Lower leg skin (tissue), 4 donors: ENCODE data around the gene ERCC2. TPM values are rescaled to one million over a fixed set of nuclear protein-coding genes. Genes with fewer than 3 reads are reported as not detected.

Experiments
- DNase-seq, 2 donors: peaks; one replicate each; pipeline ENCODE4 v3.0.0-alpha.2; 2019; ENCODE audit warnings: low spot score in 2 of 2
- H3K4me3 ChIP-seq: fragments of 200-600 bp; sonication (generic); 2 replicates; pipeline ENCODE4 v1.5.1; 2017; ENCODE audit warnings: mild to moderate bottlenecking, low read depth; ENCODE audit not compliant: poor library complexity, severe bottlenecking
- POLR2A ChIP-seq, 2 donors: fragments of 450-650 bp; IDR thresholded peaks; one replicate each; pipeline ENCODE4 v1.6.1; 2016 to 2017; ENCODE audit warnings: antibody characterized with exemption in 2 of 2, mild to moderate bottlenecking in 1 of 2, moderate library complexity in 1 of 2
- WGBS, 2 donors: methylation state at CpG; one replicate each; pipeline ENCODE4 v1.1.5; 2018; 5-methylcytosine and 5-hydroxymethylcytosine counted together
- intact Hi-C: fragments of 100-400 bp; cut with DNase I; formaldehyde crosslinking; loops from one replicate; pipeline ENCODE4 v1.15.0; 2023; ENCODE audit warnings: low total_unique reads
- total RNA-seq, 4 donors: library from RNA; depleted of rRNA; stranded (reverse); fragments of >200 nt; gene quantifications; one replicate each; pipeline ENCODE4 v1.1.0, GENCODE V29; 2016
- TF ChIP-seq, protein P1 (sequence below), 3 donors: fragments of 450-650 bp; IDR thresholded peaks; one replicate each; pipeline ENCODE4 v1.5.1; 2016; ENCODE audit warnings: antibody characterized with exemption in 3 of 3, mild to moderate bottlenecking in 3 of 3, moderate library complexity in 2 of 3

The ERCC2 gene
- total RNA-seq, 4 donors from 2014 or later = 8.5 to 22.4 (median 9.8) TPM

DNA sequence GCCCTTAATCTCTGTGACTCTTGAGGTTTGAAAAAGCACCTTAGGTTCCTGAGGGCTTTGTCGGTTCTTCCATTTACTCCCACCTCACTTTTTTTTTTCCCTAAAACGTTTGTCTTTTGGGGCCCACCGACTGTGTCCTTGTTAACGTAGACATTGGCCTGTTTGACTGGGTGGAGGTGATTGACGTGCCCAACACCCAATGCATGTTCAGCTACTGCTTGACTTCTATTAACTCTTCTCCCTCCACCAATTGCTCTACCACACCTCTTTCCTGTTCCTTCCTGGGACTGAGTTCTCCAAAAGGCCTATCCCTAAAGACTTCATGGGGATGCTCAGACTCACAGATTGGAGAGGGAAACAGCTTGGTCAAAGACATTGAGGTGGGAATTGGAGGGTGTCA lies 65.0 kb downstream of the ERCC2 start:
- intact Hi-C loops = no loop called here
- no peak for TF ChIP-seq POLR2A (IDR thresholded peaks at IDR 0.05)
- TF ChIP-seq, protein P1, sequence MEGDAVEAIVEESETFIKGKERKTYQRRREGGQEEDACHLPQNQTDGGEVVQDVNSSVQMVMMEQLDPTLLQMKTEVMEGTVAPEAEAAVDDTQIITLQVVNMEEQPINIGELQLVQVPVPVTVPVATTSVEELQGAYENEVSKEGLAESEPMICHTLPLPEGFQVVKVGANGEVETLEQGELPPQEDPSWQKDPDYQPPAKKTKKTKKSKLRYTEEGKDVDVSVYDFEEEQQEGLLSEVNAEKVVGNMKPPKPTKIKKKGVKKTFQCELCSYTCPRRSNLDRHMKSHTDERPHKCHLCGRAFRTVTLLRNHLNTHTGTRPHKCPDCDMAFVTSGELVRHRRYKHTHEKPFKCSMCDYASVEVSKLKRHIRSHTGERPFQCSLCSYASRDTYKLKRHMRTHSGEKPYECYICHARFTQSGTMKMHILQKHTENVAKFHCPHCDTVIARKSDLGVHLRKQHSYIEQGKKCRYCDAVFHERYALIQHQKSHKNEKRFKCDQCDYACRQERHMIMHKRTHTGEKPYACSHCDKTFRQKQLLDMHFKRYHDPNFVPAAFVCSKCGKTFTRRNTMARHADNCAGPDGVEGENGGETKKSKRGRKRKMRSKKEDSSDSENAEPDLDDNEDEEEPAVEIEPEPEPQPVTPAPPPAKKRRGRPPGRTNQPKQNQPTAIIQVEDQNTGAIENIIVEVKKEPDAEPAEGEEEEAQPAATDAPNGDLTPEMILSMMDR (IDR thresholded peaks at IDR 0.05) = no peak
- no peak overlapping the region for H3K4me3 ChIP-seq
- WGBS, 2 donors = 16 to 22% methylated on average over 5 of the region's 5 CpGs
- DNase-seq = no peak

DNA sequence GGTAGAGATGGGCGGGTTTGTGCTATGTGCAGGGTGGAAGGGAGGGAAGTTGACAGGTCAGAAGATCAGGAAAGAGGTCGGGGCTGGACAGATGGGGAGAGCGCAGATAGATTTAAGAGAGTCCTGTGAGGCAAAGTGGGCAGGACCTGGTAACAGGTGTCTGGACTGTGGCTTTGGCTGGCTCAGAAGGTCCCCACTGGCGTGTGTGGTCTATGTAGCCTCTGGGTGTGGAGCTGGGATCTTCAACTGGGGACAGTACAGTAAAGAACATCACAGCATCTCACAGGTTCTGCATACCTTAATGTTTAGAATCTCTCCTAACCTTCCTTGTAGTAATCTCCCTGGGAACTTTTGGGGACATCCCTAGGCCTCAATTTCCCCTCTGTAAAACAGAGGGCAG lies 65.4 kb downstream of the ERCC2 start:
- intact Hi-C loops = no loop called here
- no peak for DNase-seq
- WGBS, 2 donors = 64 to 65% methylated on average over 4 of the region's 4 CpGs
- TF ChIP-seq, protein P1 (IDR thresholded peaks at IDR 0.05) = no peak
- no peak for TF ChIP-seq POLR2A (IDR thresholded peaks at IDR 0.05)
- H3K4me3 ChIP-seq = no peak overlapping the region

DNA sequence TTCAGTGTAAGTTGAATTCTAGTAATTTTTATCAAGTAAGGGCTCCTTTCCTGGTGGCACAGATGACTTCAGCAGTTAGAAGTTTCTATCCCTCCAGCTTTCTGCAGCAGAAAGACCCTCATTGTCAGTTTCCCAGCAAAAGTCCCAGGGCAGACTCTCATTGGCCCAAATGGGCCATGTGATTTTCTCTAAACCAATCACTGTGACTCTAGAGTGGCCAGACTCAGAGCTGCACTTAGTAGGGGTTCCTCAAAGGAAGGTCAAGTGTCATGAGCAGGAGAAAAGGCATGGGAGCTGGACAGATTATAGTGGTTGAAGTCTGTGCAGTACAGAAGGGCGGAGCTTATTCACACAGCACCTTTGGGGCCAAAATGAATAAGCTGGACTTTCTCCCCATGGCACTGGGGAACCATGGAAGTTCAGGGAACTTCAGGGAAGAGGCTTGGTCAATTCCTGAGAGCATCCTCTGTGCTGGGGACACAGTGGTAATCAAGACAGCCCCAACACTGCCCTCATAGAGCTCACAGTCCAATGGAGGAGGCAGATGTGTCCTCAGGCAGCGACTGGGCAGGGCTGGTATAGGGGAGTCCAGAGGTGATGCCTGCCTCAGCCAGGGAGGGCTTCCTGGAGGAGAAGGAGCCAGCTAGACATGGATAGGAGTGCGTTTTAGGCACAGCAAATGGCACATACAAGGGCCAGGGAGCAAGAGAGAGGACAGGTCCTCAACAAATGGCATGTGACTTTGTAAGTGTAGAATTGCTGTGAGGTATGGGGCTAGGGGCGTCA lies 66.0 kb downstream of the ERCC2 start:
- TF ChIP-seq, protein P1 (IDR thresholded peaks at IDR 0.05) = no peak
- TF ChIP-seq POLR2A (IDR thresholded peaks at IDR 0.05) = no peak
- WGBS, 2 donors = 71 to 77% methylated on average over 4 of the region's 4 CpGs
- no peak overlapping the region for H3K4me3 ChIP-seq
- DNase-seq = no peak
- intact Hi-C loops = no loop called here

DNA sequence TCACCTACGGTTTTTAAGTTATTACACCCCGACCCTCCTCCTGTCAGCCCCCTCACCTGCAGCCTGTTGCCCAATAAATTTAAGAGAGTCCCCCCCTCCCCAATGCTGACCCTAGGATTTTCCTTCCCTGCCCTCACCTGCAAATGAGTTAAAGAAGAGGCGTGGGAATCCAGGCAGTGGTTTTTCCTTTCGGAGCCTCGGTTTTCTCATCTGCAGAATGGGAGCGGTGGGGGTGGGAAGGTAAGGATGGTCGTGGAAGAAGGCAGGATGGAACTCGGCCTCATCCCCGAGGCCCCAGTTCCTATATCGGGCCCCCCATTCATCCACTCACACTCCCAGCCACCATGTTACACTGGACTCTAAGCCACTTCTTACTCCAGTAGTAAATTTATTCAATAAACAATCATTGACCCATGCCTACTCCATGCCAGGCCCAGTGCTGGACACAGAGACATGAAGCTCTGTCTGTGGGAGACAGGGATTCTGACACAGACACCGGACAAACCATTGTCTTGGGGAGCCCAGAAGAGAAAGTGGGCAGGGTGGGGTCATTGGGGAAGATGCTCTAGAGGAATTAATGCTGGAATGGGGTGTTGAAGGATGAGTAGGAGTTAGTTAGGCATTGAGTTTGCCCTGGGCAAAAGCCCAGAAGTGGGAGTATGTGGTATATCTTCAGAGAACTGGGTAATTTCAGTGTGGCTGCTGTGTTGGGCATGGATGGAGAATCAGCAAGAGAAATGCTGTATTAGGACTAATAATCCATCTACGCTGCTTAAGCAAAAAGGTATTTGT lies 66.9 kb downstream of the ERCC2 start:
- TF ChIP-seq, protein P1 (IDR thresholded peaks at IDR 0.05) = no peak
- TF ChIP-seq POLR2A (IDR thresholded peaks at IDR 0.05) = no peak
- 91 to 93% methylated on average over 12 of the region's 12 CpGs for WGBS, 2 donors
- intact Hi-C loops = no loop called here
- DNase-seq = no peak
- H3K4me3 ChIP-seq = no peak overlapping the region

DNA sequence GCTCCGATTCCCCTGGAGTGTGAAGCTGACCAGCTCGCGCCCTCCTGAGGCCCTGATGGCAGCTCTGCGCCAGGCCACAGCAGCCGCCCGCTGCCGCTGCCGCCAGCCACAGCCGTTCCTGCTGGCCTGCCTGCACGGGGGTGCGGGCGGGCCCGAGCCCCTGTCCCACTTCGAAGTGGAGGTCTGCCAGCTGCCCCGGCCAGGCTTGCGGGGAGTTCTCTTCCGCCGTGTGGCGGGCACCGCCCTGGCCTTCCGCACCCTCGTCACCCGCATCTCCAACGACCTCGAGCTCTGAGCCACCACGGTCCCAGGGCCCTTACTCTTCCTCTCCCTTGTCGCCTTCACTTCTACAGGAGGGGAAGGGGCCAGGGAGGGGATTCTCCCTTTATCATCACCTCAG lies 68.0 kb downstream of the ERCC2 start:
- intact Hi-C loops = no loop called here
- 90 to 95% methylated on average over 17 to 20 of the region's 27 CpGs for WGBS, 2 donors
- no peak for TF ChIP-seq POLR2A (IDR thresholded peaks at IDR 0.05)
- TF ChIP-seq, protein P1 (IDR thresholded peaks at IDR 0.05) = no peak
- no peak overlapping the region for H3K4me3 ChIP-seq
- DNase-seq = no peak

Other genes starting within 250 kb of the ERCC2 start
- 100 to 1,000 TPM in 1 of 4 donors, 10 to 100 TPM in 3; 42.0 to 100 (median 51.4) TPM for gene NKPD1, start 209.6 kb downstream of the ERCC2 start, total RNA-seq
- gene TRAPPC6A, start 192.3 kb downstream of the ERCC2 start, total RNA-seq = 10 to 100 TPM; 36.0 to 52.3 (median 47.9) TPM
- 10 to 100 TPM; 26.6 to 65.1 (median 31.4) TPM for gene BLOC1S3, start 191.8 kb downstream of the ERCC2 start, total RNA-seq
- gene EXOC3L2, start 125.2 kb downstream of the ERCC2 start, total RNA-seq = 1 to 10 TPM; 1.2 to 4.5 (median 1.6) TPM
- 10 to 100 TPM; 28.4 to 42.8 (median 35.3) TPM for gene MARK4, start 119.3 kb downstream of the ERCC2 start, total RNA-seq
- 1 to 10 TPM in 2 of 4 donors, under 1 TPM in 1, not detected in 1; 0.13 to 2.9 (median 1.3) TPM for gene CKM, start 47.7 kb downstream of the ERCC2 start, total RNA-seq
- gene KLC3, start 29.8 kb downstream of the ERCC2 start, total RNA-seq = 100 to 1,000 TPM; 159 to 217 (median 169) TPM
- gene PPP1R13L, start 34.5 kb upstream of the ERCC2 start, total RNA-seq = 100 to 1,000 TPM; 257 to 851 (median 501) TPM
- gene POLR1G, start 36.1 kb upstream of the ERCC2 start, total RNA-seq = 1 to 10 TPM; 4.0 to 8.1 (median 5.6) TPM
- 100 to 1,000 TPM in 1 of 4 donors, 10 to 100 TPM in 3; 57.7 to 111 (median 76.5) TPM for gene ERCC1, start 53.3 kb upstream of the ERCC2 start, total RNA-seq
- 10 to 100 TPM in 2 of 4 donors, 1 to 10 TPM in 2; 5.9 to 18.2 (median 11.2) TPM for gene FOSB, start 97.4 kb upstream of the ERCC2 start, total RNA-seq
- 10 to 100 TPM in 1 of 4 donors, 1 to 10 TPM in 3; 6.4 to 11.6 (median 9.0) TPM for gene RTN2, start 126.5 kb upstream of the ERCC2 start, total RNA-seq
- 1 to 10 TPM; 2.9 to 4.7 (median 3.6) TPM for gene PPM1N, start 127.9 kb upstream of the ERCC2 start, total RNA-seq
- 10 to 100 TPM; 52.7 to 68.9 (median 56.5) TPM for gene VASP, start 136.9 kb upstream of the ERCC2 start, total RNA-seq
- 10 to 100 TPM in 3 of 4 donors, 1 to 10 TPM in 1; 4.4 to 15.7 (median 12.7) TPM for gene OPA3, start 214.2 kb upstream of the ERCC2 start, total RNA-seq
- 1 to 10 TPM in 1 of 4 donors, under 1 TPM in 3; 0.34 to 1.0 (median 0.70) TPM for gene GPR4, start 231.6 kb upstream of the ERCC2 start, total RNA-seq